Fibroblast of lung (primary cell): ENCODE data around the gene CLEC6A.

Source experiments
- EZH2 ChIP-seq: IDR thresholded peaks from 2 replicates; pipeline ENCODE4 v1.5.1; 2012; ENCODE audit warnings: low read length, control low read depth, mild to moderate bottlenecking; ENCODE audit errors: missing control alignments
- TF ChIP-seq, protein P1 (sequence below), 2 donors: IDR thresholded peaks in 1 of 2; conservative IDR thresholded peaks in 1 of 2; 1 replicate in 1 of 2; 2 replicates in 1 of 2; pipeline ENCODE4 v1.5.1; 2011 to 2012; ENCODE audit warnings: low read length in 2 of 2, control low read depth in 1 of 2, inconsistent platforms in 1 of 2, low read depth in 1 of 2, mild to moderate bottlenecking in 1 of 2

DNA sequence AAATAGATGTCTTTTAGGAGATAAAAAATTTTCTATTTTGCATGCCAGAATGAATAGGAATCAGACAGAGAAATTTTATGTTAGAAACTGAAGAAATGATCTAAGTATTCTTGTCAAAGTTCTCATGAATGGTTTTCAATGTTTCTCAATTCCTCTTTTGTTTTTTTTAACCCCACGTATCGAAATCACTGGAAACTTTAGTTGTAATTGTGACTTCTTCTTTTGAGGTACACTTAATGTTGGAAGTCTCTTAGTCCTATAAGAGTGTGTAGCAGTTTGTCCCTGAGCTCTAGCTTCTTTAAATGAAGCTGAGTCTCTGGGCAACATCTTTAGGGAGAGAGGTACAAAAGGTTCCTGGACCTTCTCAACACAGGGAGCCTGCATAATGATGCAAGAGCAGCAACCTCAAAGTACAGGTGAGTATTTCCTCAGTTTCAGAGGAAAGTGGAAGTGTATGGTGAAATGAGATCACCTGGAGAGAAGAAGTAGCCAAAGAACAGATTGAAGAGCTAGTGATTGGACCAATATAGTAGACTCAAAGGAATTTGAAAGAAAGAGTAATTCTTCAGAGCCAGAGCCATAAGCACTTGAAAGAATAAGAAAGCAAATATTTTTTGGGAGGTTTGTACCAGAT lies at the start of gene CLEC6A:
- TF ChIP-seq, protein P1, sequence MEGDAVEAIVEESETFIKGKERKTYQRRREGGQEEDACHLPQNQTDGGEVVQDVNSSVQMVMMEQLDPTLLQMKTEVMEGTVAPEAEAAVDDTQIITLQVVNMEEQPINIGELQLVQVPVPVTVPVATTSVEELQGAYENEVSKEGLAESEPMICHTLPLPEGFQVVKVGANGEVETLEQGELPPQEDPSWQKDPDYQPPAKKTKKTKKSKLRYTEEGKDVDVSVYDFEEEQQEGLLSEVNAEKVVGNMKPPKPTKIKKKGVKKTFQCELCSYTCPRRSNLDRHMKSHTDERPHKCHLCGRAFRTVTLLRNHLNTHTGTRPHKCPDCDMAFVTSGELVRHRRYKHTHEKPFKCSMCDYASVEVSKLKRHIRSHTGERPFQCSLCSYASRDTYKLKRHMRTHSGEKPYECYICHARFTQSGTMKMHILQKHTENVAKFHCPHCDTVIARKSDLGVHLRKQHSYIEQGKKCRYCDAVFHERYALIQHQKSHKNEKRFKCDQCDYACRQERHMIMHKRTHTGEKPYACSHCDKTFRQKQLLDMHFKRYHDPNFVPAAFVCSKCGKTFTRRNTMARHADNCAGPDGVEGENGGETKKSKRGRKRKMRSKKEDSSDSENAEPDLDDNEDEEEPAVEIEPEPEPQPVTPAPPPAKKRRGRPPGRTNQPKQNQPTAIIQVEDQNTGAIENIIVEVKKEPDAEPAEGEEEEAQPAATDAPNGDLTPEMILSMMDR (conservative IDR thresholded peaks at IDR 0.05 in 1 of 2, IDR thresholded peaks at IDR 0.05 in 1 of 2; ENCODE audit: low read depth in 1 of 2, low read length in 2 of 2) = no peak
- TF ChIP-seq EZH2 = no peak
